GM12874 (cell line): Measurements from ENCODE around the gene CCDC92B.

Experiments used
- CTCF ChIP-seq: IDR thresholded peaks from 2 replicates; pipeline ENCODE4 v1.5.1; 2011; ENCODE audit warnings: low read depth, mild to moderate bottlenecking, control low read depth, low read length, moderate library complexity; ENCODE audit not compliant: insufficient read depth

The CCDC92B gene

GRCh38 chr17:2708585-2709182 is 40.8 kb downstream of the CCDC92B start:
- TF ChIP-seq CTCF = no peak

- TF ChIP-seq CTCF = peak; percentile 52
These were observed 41.5 kb downstream of the CCDC92B start for GRCh38 chr17:2707721-2708584.

GRCh38 chr17:2706911-2707510 is 42.4 kb downstream of the CCDC92B start:
- TF ChIP-seq CTCF = no peak

- no peak for TF ChIP-seq CTCF
These were observed 43.3 kb downstream of the CCDC92B start for GRCh38 chr17:2705888-2706795.

- no peak for TF ChIP-seq CTCF
These were observed 44.2 kb downstream of the CCDC92B start for GRCh38 chr17:2705263-2705662.

- TF ChIP-seq CTCF = no peak
These were observed 44.6 kb downstream of the CCDC92B start for GRCh38 chr17:2704890-2705248.
